ENCODE measurements around the gene ANXA3. TPM values are rescaled to one million over a fixed set of nuclear protein-coding genes. Genes with fewer than 3 reads are reported as not detected.

The ANXA3 gene
- polyA plus RNA-seq, 4 donors, result 17.5 to 96.6 (median 53.3) TPM

DNA sequence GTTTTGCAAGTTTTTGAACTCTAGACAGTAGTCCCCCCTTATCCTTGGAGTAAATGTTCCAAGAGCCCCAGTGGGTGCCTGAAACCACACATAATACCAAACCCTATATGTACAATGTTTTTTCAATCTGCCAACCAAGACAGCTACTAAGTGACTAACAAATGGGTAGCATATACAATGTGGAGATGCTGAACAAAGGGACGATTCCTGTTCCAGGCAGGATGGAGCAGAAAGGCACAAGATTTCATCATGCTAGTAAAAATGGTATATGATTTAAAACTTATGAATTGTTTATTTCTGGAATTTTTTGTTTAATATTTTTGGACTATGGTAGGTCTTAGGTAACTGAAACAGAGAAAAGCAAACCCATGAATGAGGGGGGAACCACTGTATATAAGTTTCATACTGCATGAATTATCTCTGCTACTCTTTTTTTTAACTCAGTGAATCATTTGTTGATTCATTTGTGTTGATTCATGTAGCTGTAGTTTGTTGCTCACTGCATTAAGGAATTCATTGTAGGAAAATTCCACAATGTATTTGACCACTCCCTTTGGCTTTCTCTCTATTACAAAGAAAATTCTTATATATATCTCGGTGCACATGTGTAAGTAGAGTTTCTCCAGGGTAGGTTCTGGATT, 21.9 kb upstream of the ANXA3 start:
- no peaks in the 10 kb centered on the region for H3K27me3 ChIP-seq (ENCODE audit: control insufficient read depth in 3 of 3, insufficient read depth in 3 of 3, low read length in 3 of 3)
- H3K4me1 ChIP-seq (ENCODE audit: control insufficient read depth in 3 of 3, insufficient read depth in 2 of 3, low read depth in 1 of 3, low read length in 2 of 3), result no peaks in the 10 kb centered on the region
- WGBS, 3 donors, result 82 to 87% (median 84%) methylated on average over 2 of the region's 2 CpGs
- peaks cover 0 to 3% of the 10 kb centered on the region in 2 donors for H3K9me3 ChIP-seq (ENCODE audit: control insufficient read depth in 2 of 2, insufficient read depth in 1 of 2, low read depth in 1 of 2, low read length in 1 of 2)
- H3K36me3 ChIP-seq (ENCODE audit: control insufficient read depth in 3 of 3, insufficient read depth in 2 of 3, low read depth in 1 of 3, low read length in 3 of 3), result peaks cover 0 to 9% (median 0%) of the 10 kb centered on the region in 3 donors
- no peak for FAIRE-seq
- DNase-seq, result no peak
- H3K27ac ChIP-seq (ENCODE audit: low read depth in 1 of 3, low read length in 2 of 3), result no peak overlapping the region
- no peak overlapping the region for H3K4me3 ChIP-seq (ENCODE audit: low read depth in 1 of 3, low read length in 3 of 3)

DNA sequence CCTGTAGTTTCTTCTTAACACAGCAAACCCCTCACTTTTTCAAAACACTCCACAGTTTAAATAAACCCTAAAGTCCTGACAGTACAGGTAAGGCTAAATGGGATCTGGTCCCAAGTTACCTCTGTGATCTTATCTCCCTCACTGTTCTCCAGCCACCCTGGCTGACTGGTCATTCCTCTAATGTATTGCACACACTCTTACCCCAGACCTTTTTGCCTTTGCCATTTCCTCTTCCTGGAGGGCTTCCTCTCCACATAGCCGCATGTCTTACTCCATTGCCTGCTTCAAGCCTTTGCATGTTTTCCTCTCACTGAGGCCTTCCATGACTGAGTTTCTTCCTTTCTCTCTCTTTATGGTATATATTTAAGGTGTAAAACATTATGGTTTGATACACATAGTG, 19.5 kb upstream of the ANXA3 start:
- no peak for FAIRE-seq
- DNase-seq, result no peak
- peaks cover 0 to 3% of the 10 kb centered on the region in 2 donors for H3K9me3 ChIP-seq (ENCODE audit: control insufficient read depth in 2 of 2, insufficient read depth in 1 of 2, low read depth in 1 of 2, low read length in 1 of 2)
- no peaks in the 10 kb centered on the region for H3K27me3 ChIP-seq (ENCODE audit: control insufficient read depth in 3 of 3, insufficient read depth in 3 of 3, low read length in 3 of 3)
- H3K27ac ChIP-seq (ENCODE audit: low read depth in 1 of 3, low read length in 2 of 3), result no peak overlapping the region
- WGBS, 3 donors, result 79 to 100% (median 85%) methylated on average over 1 of the region's 1 CpG
- no peaks in the 10 kb centered on the region for H3K4me1 ChIP-seq (ENCODE audit: control insufficient read depth in 3 of 3, insufficient read depth in 2 of 3, low read depth in 1 of 3, low read length in 2 of 3)
- H3K36me3 ChIP-seq (ENCODE audit: control insufficient read depth in 3 of 3, insufficient read depth in 2 of 3, low read depth in 1 of 3, low read length in 3 of 3), result peaks cover 0 to 4% (median 0%) of the 10 kb centered on the region in 3 donors
- no peak overlapping the region for H3K4me3 ChIP-seq (ENCODE audit: low read depth in 1 of 3, low read length in 3 of 3)

DNA sequence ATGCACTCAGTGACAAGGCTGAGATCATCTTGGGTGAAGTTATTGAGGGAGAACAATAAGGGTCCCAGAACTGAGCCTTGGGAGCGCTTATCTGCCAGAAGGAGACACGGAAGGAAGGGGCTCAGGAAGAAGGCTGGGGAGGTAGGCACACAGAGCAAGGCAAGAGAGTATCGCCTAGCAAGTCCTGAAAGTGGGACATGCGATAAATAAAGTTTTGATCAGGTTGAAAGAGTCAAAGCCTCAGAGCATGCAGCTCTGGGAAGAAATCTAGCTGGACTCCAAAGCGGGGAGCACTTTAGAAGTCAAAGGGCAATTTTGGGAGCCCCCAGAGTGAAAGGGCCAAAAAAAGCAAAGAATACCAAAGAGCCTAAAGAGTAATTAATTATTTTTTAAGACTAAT, 17.7 kb upstream of the ANXA3 start:
- no peak overlapping the region for H3K4me3 ChIP-seq (ENCODE audit: low read depth in 1 of 3, low read length in 3 of 3)
- H3K27ac ChIP-seq (ENCODE audit: low read depth in 1 of 3, low read length in 2 of 3), result no peak overlapping the region
- peaks cover 0 to 3% of the 10 kb centered on the region in 2 donors for H3K9me3 ChIP-seq (ENCODE audit: control insufficient read depth in 2 of 2, insufficient read depth in 1 of 2, low read depth in 1 of 2, low read length in 1 of 2)
- no peaks in the 10 kb centered on the region for H3K27me3 ChIP-seq (ENCODE audit: control insufficient read depth in 3 of 3, insufficient read depth in 3 of 3, low read length in 3 of 3)
- H3K36me3 ChIP-seq (ENCODE audit: control insufficient read depth in 3 of 3, insufficient read depth in 2 of 3, low read depth in 1 of 3, low read length in 3 of 3), result peaks cover 0 to 4% (median 0%) of the 10 kb centered on the region in 3 donors
- 75 to 93% (median 76%) methylated on average over 5 of the region's 5 CpGs for whole genome bisulfite sequencing, 3 donors
- FAIRE-seq (no peak), DNase-seq (no peak)
- H3K4me1 ChIP-seq (ENCODE audit: control insufficient read depth in 3 of 3, insufficient read depth in 2 of 3, low read depth in 1 of 3, low read length in 2 of 3), result no peaks in the 10 kb centered on the region

DNA sequence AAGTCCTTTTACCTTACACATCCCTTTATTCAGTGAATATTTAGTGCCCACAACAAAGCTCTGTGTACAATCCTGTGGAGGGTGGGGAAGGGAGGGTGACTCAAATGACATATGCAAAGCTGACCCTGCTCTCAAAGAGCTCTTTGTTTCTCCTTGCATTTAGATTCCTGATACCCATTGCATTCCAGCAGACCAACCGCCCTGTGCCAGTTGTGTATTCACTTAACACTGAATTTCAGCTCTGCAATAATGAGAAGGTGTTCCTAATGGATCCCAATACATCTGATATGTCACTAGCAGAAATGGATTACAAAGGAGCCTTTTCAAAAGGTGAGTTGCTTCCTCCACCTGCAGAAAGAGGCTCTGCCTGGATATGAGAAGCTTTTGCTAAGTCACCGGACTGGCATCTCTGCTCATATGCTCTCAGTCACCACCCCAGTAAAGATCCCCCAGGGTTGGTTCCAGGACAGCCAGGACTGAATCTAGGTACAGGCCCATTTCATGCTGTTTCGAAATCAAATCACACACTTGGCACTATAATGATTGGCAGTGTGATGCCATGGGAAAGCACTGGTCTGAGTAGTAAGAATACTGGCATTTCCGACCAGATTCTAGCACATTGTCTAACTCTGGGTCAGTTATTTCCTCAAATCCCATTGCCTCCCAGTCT, 17.1 kb upstream of the ANXA3 start:
- Histone ChIP-seq H3K27ac (ENCODE audit: low read depth in 1 of 3, low read length in 2 of 3) (no peak overlapping the region), H3K9me3 (ENCODE audit: control insufficient read depth in 2 of 2, insufficient read depth in 1 of 2, low read depth in 1 of 2, low read length in 1 of 2) (peaks cover 0 to 3% of the 10 kb centered on the region in 2 donors), H3K4me3 (ENCODE audit: low read depth in 1 of 3, low read length in 3 of 3) (no peak overlapping the region), H3K27me3 (ENCODE audit: control insufficient read depth in 3 of 3, insufficient read depth in 3 of 3, low read length in 3 of 3) (no peaks in the 10 kb centered on the region), H3K4me1 (ENCODE audit: control insufficient read depth in 3 of 3, insufficient read depth in 2 of 3, low read depth in 1 of 3, low read length in 2 of 3) (no peaks in the 10 kb centered on the region), H3K36me3 (ENCODE audit: control insufficient read depth in 3 of 3, insufficient read depth in 2 of 3, low read depth in 1 of 3, low read length in 3 of 3) (peaks cover 0 to 4% (median 0%) of the 10 kb centered on the region in 3 donors)
- WGBS, 3 donors, result 72 to 83% (median 75%) methylated on average over 4 of the region's 4 CpGs
- no peak for FAIRE-seq
- DNase-seq, result no peak

DNA sequence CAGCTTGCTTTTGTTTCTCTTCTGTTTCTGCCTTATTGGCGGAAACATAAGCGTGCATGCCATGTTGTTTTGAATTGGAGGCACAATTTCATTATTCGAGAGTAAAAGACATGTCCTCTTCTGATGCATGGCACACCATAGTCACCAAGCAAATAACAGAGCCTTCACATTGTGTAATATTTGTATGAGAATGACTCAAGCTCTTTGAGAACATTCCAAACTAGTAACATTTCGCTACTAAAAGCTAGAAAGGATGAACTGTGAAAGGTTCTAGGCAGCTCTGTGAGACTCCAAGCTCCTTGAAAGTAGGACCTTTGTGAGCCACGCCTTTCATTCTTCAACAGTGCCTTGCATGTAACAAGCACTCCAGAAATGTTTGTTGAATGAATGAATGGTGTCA, 9.2 kb upstream of the ANXA3 start:
- 73 to 91% (median 85%) methylated on average over 5 of the region's 5 CpGs for WGBS, 3 donors
- no peaks in the 10 kb centered on the region for H3K9me3 ChIP-seq (ENCODE audit: control insufficient read depth in 2 of 2, insufficient read depth in 1 of 2, low read depth in 1 of 2, low read length in 1 of 2)
- H3K4me3 ChIP-seq (ENCODE audit: low read depth in 1 of 3, low read length in 3 of 3), result no peak overlapping the region
- H3K4me1 ChIP-seq (ENCODE audit: control insufficient read depth in 3 of 3, insufficient read depth in 2 of 3, low read depth in 1 of 3, low read length in 2 of 3), result peaks cover 0 to 5% (median 0%) of the 10 kb centered on the region in 3 donors
- H3K27me3 ChIP-seq (ENCODE audit: control insufficient read depth in 3 of 3, insufficient read depth in 3 of 3, low read length in 3 of 3), result no peaks in the 10 kb centered on the region
- FAIRE-seq, result no peak
- H3K36me3 ChIP-seq (ENCODE audit: control insufficient read depth in 3 of 3, insufficient read depth in 2 of 3, low read depth in 1 of 3, low read length in 3 of 3), result peaks cover 0 to 8% (median 0%) of the 10 kb centered on the region in 3 donors
- DNase-seq, result no peak
- no peak overlapping the region for H3K27ac ChIP-seq (ENCODE audit: low read depth in 1 of 3, low read length in 2 of 3)

DNA sequence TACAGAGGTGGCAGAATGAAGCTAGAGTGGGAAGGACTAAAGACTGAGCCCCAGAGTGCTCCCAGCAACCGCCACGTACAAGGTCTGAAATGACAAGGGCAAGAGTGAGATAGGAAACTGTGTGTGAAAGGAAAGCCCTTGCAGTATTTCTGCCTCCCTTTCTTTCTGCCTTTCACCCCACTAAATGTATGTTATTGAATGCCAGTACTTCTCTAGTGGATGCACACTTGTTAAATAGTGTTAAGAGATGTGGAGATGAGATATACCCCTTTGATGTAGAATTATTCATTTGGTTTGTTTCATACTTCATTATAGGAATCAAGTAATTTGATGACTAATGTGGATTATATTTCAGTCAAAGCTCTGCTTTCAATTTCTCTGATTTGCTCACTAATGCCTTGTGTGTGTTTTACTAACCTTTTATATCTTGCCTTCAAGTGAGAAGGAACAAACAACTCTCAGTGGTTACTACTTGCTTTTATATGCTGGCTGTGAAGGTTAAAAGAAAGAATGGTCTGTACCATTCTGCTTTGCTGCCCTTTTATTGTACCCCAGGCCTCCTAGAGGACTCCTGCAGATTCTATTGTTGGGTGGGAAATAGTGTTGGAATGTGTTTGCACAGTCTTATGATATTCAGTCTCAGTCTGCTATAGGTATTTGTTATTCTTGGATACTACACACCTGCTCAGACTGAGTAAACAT, 8.0 kb upstream of the ANXA3 start:
- Histone ChIP-seq H3K9me3 (ENCODE audit: control insufficient read depth in 2 of 2, insufficient read depth in 1 of 2, low read depth in 1 of 2, low read length in 1 of 2) (no peaks in the 10 kb centered on the region), H3K36me3 (ENCODE audit: control insufficient read depth in 3 of 3, insufficient read depth in 2 of 3, low read depth in 1 of 3, low read length in 3 of 3) (peaks cover 0 to 8% (median 0%) of the 10 kb centered on the region in 3 donors), H3K4me3 (ENCODE audit: low read depth in 1 of 3, low read length in 3 of 3) (no peak overlapping the region), H3K27me3 (ENCODE audit: control insufficient read depth in 3 of 3, insufficient read depth in 3 of 3, low read length in 3 of 3) (no peaks in the 10 kb centered on the region), H3K27ac (ENCODE audit: low read depth in 1 of 3, low read length in 2 of 3) (no peak overlapping the region), H3K4me1 (ENCODE audit: control insufficient read depth in 3 of 3, insufficient read depth in 2 of 3, low read depth in 1 of 3, low read length in 2 of 3) (peaks cover 0 to 5% (median 0%) of the 10 kb centered on the region in 3 donors)
- 71 to 89% (median 81%) methylated on average over 2 of the region's 2 CpGs for WGBS, 3 donors
- DNase-seq (no peak), FAIRE-seq (no peak)

DNA sequence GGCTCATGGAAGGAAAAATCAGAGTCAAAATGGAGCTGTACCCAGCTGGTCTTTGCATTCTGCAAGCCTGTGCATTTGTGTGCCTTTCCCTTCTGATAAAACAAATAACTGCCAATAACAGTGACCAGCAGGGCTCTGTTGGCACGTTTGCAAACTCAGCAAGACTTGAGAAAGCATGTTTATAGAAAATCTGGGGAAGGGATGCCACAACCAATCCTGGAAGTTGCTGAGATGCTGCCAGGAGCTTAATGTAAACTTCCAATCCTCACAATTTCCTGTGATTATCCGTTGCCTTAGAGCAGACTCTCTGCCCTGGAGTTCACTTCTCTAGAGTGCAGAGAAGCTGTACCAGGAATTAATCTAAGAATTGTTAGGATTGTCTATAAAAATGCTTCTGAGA, 6.9 kb upstream of the ANXA3 start:
- H3K36me3 ChIP-seq (ENCODE audit: control insufficient read depth in 3 of 3, insufficient read depth in 2 of 3, low read depth in 1 of 3, low read length in 3 of 3), result peaks cover 0 to 8% (median 0%) of the 10 kb centered on the region in 3 donors
- no peak overlapping the region for H3K27ac ChIP-seq (ENCODE audit: low read depth in 1 of 3, low read length in 2 of 3)
- peaks cover 0 to 5% (median 0%) of the 10 kb centered on the region in 3 donors for H3K4me1 ChIP-seq (ENCODE audit: control insufficient read depth in 3 of 3, insufficient read depth in 2 of 3, low read depth in 1 of 3, low read length in 2 of 3)
- no peak for FAIRE-seq
- DNase-seq, result no peak
- no peaks in the 10 kb centered on the region for H3K27me3 ChIP-seq (ENCODE audit: control insufficient read depth in 3 of 3, insufficient read depth in 3 of 3, low read length in 3 of 3)
- 25 to 44% (median 43%) methylated on average over 2 of the region's 2 CpGs for WGBS, 3 donors
- H3K9me3 ChIP-seq (ENCODE audit: control insufficient read depth in 2 of 2, insufficient read depth in 1 of 2, low read depth in 1 of 2, low read length in 1 of 2), result no peaks in the 10 kb centered on the region
- no peak overlapping the region for H3K4me3 ChIP-seq (ENCODE audit: low read depth in 1 of 3, low read length in 3 of 3)
